Hepatocyte (in vitro differentiated cells): ENCODE data around the gene RTTN. TPM values are rescaled to one million over a fixed set of nuclear protein-coding genes. Genes with fewer than 3 reads are reported as not detected.

Experiments used
- DNase-seq: peaks from one replicate; pipeline ENCODE4 v3.0.0-alpha.2; 2016; ENCODE audit warnings: low spot score
- H2AFZ ChIP-seq: fragments of 200-600 bp; sonication (generic); 2 replicates; pipeline ENCODE4 v1.6.0; 2016; ENCODE audit warnings: antibody characterized with exemption, mild to moderate bottlenecking
- H3K27ac ChIP-seq: fragments of 200-600 bp; sonication (generic); 2 replicates; pipeline ENCODE4 v1.5.1; 2016; ENCODE audit warnings: mild to moderate bottlenecking
- H3K27me3 ChIP-seq: fragments of 200-600 bp; sonication (generic); 2 replicates; pipeline ENCODE4 v1.6.1; 2016
- H3K36me3 ChIP-seq: fragments of 200-600 bp; sonication (generic); replicated peaks from 2 replicates; pipeline ENCODE4 v1.5.1; 2016; ENCODE audit warnings: low read depth; ENCODE audit not compliant: insufficient read depth
- H3K4me1 ChIP-seq: fragments of 200-600 bp; sonication (generic); 2 replicates; pipeline ENCODE4 v1.5.1; 2016; ENCODE audit warnings: mild to moderate bottlenecking, moderate library complexity; ENCODE audit not compliant: insufficient read depth
- H3K4me2 ChIP-seq: fragments of 200-600 bp; sonication (generic); 2 replicates; pipeline ENCODE4 v1.6.0; 2016
- H3K4me3 ChIP-seq: fragments of 200-600 bp; sonication (generic); 2 replicates; pipeline ENCODE4 v1.5.1; 2016; ENCODE audit warnings: mild to moderate bottlenecking
- H3K79me2 ChIP-seq: fragments of 200-600 bp; sonication (generic); 2 replicates; pipeline ENCODE4 v1.6.0; 2017; ENCODE audit warnings: mild to moderate bottlenecking
- H3K9me2 ChIP-seq: fragments of 200-600 bp; sonication (generic); replicated peaks from 2 replicates; pipeline ENCODE4 v1.6.0; 2017; ENCODE audit warnings: mild to moderate bottlenecking; ENCODE audit not compliant: insufficient read depth
- H3K9me3 ChIP-seq: fragments of 200-600 bp; sonication (generic); 2 replicates; pipeline ENCODE4 v1.5.1; 2016; ENCODE audit warnings: low read depth, mild to moderate bottlenecking
- H4K20me1 ChIP-seq: fragments of 200-600 bp; sonication (generic); 2 replicates; pipeline ENCODE4 v1.6.0; 2016; ENCODE audit warnings: mild to moderate bottlenecking; ENCODE audit not compliant: insufficient read depth, poor library complexity, severe bottlenecking
- EZH2 ChIP-seq: fragments of 200-600 bp; sonication (generic); IDR thresholded peaks from 2 replicates; pipeline ENCODE4 v1.6.1; 2016; ENCODE audit warnings: antibody characterized with exemption, mild to moderate bottlenecking, borderline replicate concordance
- EZH2phosphoT487 ChIP-seq: fragments of 200-600 bp; sonication (generic); IDR thresholded peaks from one replicate; pipeline ENCODE4 v1.6.1; 2018; ENCODE audit warnings: antibody characterized with exemption, mild to moderate bottlenecking, low read depth, moderate library complexity; ENCODE audit not compliant: unreplicated experiment, severe bottlenecking
- WGBS: methylation state at CpG from one replicate; pipeline ENCODE4 v1.1.6; 2016; ENCODE audit warnings: low lambda C conversion rate; ENCODE audit errors: missing lambda C conversion rate; 5-methylcytosine and 5-hydroxymethylcytosine counted together
- polyA plus RNA-seq: library from polyadenylated mRNA; unstranded; fragments of >200 nt; fragmentation: Nextera tagmentation; extraction: Ambion mirVana; gene quantifications from 2 replicates; pipeline ENCODE4 v1.2.1, GENCODE V29; 2016
- total RNA-seq: library from RNA; depleted of rRNA; stranded (reverse); fragments of >200 nt; gene quantifications from 2 replicates; pipeline ENCODE4 v1.2.3, GENCODE V29; 2014
- TF ChIP-seq, protein P1 (sequence below): fragments of 200-600 bp; sonication (generic); IDR thresholded peaks from 2 replicates; pipeline ENCODE4 v1.5.1; 2016; ENCODE audit warnings: antibody characterized with exemption, mild to moderate bottlenecking; ENCODE audit not compliant: poor library complexity

The RTTN gene
- total and polyA plus RNA-seq, 2 experiments from 2014 or later: 2.5 to 14.0 TPM

DNA sequence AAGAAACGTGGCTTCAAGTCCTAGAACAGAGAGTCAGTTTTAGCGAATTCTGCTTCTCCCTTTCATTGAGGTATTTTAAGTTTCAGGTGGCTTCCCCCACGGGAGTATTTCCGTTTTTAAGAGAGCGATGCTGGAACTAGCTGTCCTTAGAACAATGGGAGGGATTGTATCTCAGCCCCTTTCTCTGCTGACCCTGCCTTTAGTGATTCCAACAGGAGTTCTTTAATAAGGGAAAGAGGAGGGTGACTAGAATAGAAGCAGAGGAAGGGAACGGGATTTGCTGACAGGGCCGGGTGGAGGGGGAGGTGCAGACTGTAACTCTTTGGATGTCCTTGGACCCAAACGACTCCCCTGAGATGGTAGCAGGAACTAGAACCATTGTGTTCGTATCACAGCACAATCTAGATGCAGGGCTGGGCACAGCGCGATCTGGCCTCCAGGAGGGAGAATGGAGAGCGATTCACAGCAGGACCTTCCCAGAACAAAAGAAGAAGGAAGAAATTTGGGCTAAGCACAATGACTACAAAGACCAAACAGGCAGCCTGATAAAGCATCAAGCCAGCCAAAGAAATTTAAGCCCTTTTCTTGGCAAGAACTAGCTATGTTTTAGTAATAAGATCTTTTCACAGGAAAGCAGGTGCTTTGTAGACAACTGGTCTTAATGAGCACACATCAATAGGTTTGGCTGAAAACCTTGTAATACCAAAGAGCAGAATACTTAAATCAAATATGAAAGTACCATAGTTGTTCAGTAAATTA is 15.8 kb upstream of the RTTN start:
- 32% methylated on average over 12 of the region's 12 CpGs for WGBS
- peaks cover 33% of the 10 kb centered on the region for H3K27me3 ChIP-seq
- no peaks in the 10 kb centered on the region for H4K20me1 ChIP-seq
- no peak overlapping the region for H2AFZ ChIP-seq
- no peak for DNase-seq
- no peak overlapping the region for H3K27ac ChIP-seq
- no peaks in the 10 kb centered on the region for H3K79me2 ChIP-seq
- no peaks in the 10 kb centered on the region for H3K4me1 ChIP-seq
- H3K9me3 ChIP-seq: no peaks in the 10 kb centered on the region
- H3K4me3 ChIP-seq: no peak overlapping the region
- no peak overlapping the region for H3K4me2 ChIP-seq
- H3K36me3 ChIP-seq: no peaks in the 10 kb centered on the region
- TF ChIP-seq, protein P1, sequence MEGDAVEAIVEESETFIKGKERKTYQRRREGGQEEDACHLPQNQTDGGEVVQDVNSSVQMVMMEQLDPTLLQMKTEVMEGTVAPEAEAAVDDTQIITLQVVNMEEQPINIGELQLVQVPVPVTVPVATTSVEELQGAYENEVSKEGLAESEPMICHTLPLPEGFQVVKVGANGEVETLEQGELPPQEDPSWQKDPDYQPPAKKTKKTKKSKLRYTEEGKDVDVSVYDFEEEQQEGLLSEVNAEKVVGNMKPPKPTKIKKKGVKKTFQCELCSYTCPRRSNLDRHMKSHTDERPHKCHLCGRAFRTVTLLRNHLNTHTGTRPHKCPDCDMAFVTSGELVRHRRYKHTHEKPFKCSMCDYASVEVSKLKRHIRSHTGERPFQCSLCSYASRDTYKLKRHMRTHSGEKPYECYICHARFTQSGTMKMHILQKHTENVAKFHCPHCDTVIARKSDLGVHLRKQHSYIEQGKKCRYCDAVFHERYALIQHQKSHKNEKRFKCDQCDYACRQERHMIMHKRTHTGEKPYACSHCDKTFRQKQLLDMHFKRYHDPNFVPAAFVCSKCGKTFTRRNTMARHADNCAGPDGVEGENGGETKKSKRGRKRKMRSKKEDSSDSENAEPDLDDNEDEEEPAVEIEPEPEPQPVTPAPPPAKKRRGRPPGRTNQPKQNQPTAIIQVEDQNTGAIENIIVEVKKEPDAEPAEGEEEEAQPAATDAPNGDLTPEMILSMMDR: no peak
- TF ChIP-seq EZH2: no peak
- no peak for TF ChIP-seq EZH2phosphoT487
- no peaks in the 10 kb centered on the region for H3K9me2 ChIP-seq

DNA sequence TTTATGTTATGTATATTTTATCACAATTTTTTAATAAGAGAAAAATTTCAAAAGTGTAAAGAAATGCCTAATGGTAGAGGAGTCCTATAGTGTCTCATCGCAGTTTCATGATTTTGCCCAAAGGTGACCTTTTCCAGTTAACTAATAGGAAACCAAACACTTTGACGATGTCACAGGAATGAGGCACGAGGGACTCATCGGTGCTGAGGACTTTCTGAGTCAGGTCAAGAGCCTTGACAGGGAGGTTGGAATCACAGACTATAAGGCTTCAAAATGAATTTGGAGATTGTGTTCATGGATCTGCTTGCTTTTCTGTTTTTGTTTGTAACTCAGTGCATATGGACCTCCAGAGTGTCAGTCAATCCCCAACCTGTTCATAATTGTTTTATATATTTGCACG is 15.1 kb upstream of the RTTN start:
- Histone ChIP-seq H3K79me2 (no peaks in the 10 kb centered on the region), H3K4me3 (no peak overlapping the region), H3K4me1 (no peaks in the 10 kb centered on the region), H3K9me2 (no peaks in the 10 kb centered on the region), H3K36me3 (no peaks in the 10 kb centered on the region), H3K27me3 (peaks cover 33% of the 10 kb centered on the region), H3K27ac (no peak overlapping the region), H2AFZ (no peak overlapping the region), H3K9me3 (no peaks in the 10 kb centered on the region), H4K20me1 (no peaks in the 10 kb centered on the region), H3K4me2 (no peak overlapping the region)
- 86% methylated on average over 5 of the region's 5 CpGs for WGBS
- no peak for DNase-seq
- TF ChIP-seq EZH2 (no peak), EZH2phosphoT487 (no peak)
- TF ChIP-seq, protein P1: no peak

DNA sequence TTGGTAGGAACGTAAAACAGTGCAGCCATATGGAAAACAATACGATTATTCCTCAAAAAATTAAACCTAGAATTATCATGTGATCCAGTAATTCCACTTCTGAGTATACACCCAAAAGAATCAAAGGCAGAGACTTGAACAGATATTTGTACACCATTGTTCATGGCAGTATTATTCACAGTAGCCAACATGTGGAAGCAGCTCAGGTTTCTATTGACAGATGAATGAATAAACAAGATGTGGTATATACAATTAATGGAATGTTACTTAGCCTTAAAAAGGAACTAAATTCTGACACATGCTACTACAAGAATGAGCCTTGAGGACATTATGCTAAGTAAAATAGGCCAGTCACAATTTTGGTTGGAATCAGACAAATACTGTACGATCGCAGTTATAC is 14.2 kb upstream of the RTTN start:
- WGBS: 96% methylated on average over 4 of the region's 4 CpGs
- H3K27me3 ChIP-seq: peaks cover 32% of the 10 kb centered on the region
- no peak overlapping the region for H3K4me3 ChIP-seq
- TF ChIP-seq EZH2phosphoT487: no peak
- TF ChIP-seq, protein P1: no peak
- TF ChIP-seq EZH2: no peak
- H3K79me2 ChIP-seq: no peaks in the 10 kb centered on the region
- H4K20me1 ChIP-seq: no peaks in the 10 kb centered on the region
- H3K9me3 ChIP-seq: no peaks in the 10 kb centered on the region
- DNase-seq: no peak
- no peaks in the 10 kb centered on the region for H3K4me1 ChIP-seq
- no peaks in the 10 kb centered on the region for H3K9me2 ChIP-seq
- no peak overlapping the region for H3K4me2 ChIP-seq
- H3K27ac ChIP-seq: no peak overlapping the region
- no peak overlapping the region for H2AFZ ChIP-seq
- no peaks in the 10 kb centered on the region for H3K36me3 ChIP-seq
